Naive B cell (primary cell): ENCODE data around the gene CDK11B. TPM values are rescaled to one million over a fixed set of nuclear protein-coding genes. Genes with fewer than 3 reads are reported as not detected.
"Not testable (repeated sequence)": the region's sequence is repeated elsewhere in the genome, so short reads cannot be mapped to it uniquely, and the experiment has no call there.

Source experiments
- ATAC-seq, 2 donors: fragments of 150-1000 bp; cut with Tn5 transposase; 2 replicates each; pipeline ENCODE4 v1.10.0; 2021; ENCODE audit warnings: low read depth in 2 of 2, mild to moderate bottlenecking in 2 of 2, moderate library complexity in 2 of 2
- DNase-seq: peaks from one replicate; pipeline ENCODE4 v3.0.0; 2022
- H3K27ac Mint-ChIP-seq, 6 donors: one replicate each; pipeline ENCODE4 v1.8.0; 2020 to 2022; ENCODE audit warnings: mild to moderate bottlenecking in 6 of 6, mixed read lengths in 6 of 6, moderate library complexity in 5 of 6, inconsistent platforms in 2 of 6
- H3K27me3 Mint-ChIP-seq, 3 donors: one replicate each; pipeline ENCODE4 v1.8.0; 2021 to 2022; ENCODE audit warnings: mixed read lengths in 3 of 3, mild to moderate bottlenecking in 1 of 3
- H3K36me3 Mint-ChIP-seq, 2 donors: one replicate each; pipeline ENCODE4 v1.8.0; 2020 to 2022; ENCODE audit warnings: mixed read lengths in 2 of 2, inconsistent platforms in 1 of 2, mild to moderate bottlenecking in 1 of 2
- H3K4me1 Mint-ChIP-seq, 3 donors: one replicate each; pipeline ENCODE4 v1.8.0; 2020 to 2022; ENCODE audit warnings: mixed read lengths in 3 of 3, inconsistent platforms in 1 of 3, mild to moderate bottlenecking in 1 of 3, moderate library complexity in 1 of 3
- H3K4me3 Mint-ChIP-seq, 8 donors: one replicate each; pipeline ENCODE4 v1.8.0; 2020 to 2022; ENCODE audit warnings: mild to moderate bottlenecking in 8 of 8, mixed read lengths in 8 of 8, moderate library complexity in 8 of 8, inconsistent platforms in 2 of 8
- H3K9me3 Mint-ChIP-seq, 7 donors: one replicate each; pipeline ENCODE4 v1.8.0; 2020 to 2022; ENCODE audit warnings: mixed read lengths in 7 of 7, mild to moderate bottlenecking in 5 of 7, inconsistent platforms in 2 of 7, moderate library complexity in 1 of 7
- polyA plus RNA-seq, 6 donors: library from polyadenylated mRNA; unstranded; fragments of 300-500 nt; fragmentation: Illumina TruSeq; gene quantifications; one replicate each; pipeline ENCODE4 v1.2.3, GENCODE V29; 2021; ENCODE audit warnings: low read depth in 6 of 6

Gene CDK11B
- polyA plus RNA-seq, 6 donors from 2014 or later, result 2.2 to 17.5 (median 8.4) TPM

DNA sequence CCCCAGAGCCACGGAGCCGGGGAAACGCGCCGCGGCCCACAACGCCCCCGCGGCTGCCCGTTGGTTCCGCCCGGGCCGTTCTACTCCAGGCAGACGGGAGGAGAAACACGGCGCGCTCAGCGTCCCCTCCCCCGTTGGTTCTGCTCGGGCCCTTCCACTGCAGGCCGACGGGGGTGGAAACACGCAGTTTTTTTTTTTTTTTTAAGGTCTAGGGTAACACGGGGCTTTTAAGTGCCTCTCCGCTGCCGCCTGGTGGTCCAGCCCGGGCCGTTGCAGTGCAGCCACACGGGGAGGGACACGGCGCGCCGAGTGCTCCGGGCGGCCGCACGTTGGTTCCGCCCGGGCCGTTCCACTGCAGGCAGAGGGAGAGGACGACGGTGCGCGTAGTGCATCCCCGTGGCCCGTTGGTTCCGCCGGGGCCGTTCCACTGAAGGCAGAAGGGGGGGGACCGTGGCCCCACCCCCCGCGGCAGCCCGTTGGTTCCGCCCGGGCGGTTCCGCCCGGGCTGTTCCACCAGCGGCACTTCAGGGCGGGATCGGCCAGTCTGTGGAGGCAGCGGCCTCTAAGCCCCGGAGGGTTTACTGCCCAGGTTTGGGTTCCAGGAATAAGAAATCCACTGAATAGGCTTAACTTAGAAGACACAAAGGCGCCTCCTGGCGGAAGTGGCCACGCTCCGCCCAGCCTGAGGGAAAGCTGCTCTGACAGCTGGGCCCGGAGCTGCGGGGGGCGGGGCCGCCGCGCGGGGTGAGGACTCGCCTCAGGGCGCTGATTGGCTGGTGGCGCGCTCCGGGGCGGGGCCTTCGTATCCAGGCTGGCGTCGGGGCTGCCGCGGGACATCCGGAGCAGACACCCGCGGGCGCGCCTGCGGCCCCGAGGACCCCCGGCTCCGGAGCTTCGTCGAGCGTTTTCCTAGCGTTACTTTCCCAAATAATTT lies 34.2 kb upstream of the CDK11B start, which contains the start of gene SLC35E2B:
Gene SLC35E2B (minus strand): TSS at position 82 of the 934 bp plus-strand sequence. CDS start 16,096 bp downstream, outside the sequence.
- H3K27me3 Mint-ChIP-seq, H3K36me3 Mint-ChIP-seq, H3K9me3 Mint-ChIP-seq: not testable (repeated sequence)
- Mint-ChIP-seq H3K27ac (peak within 1 kb of the TSS in 5 of 6 donors; percentile 90 to 98 (median 96)), H3K4me1 (peaks cover 2 to 21% (median 5%) of the 10 kb centered on the region in 3 donors), H3K4me3 (peak within 1 kb of the TSS; percentile 71 to 90 (median 84))
- peak; percentile 98 for DNase-seq
- peak; percentile 74 to 75 for ATAC-seq

DNA sequence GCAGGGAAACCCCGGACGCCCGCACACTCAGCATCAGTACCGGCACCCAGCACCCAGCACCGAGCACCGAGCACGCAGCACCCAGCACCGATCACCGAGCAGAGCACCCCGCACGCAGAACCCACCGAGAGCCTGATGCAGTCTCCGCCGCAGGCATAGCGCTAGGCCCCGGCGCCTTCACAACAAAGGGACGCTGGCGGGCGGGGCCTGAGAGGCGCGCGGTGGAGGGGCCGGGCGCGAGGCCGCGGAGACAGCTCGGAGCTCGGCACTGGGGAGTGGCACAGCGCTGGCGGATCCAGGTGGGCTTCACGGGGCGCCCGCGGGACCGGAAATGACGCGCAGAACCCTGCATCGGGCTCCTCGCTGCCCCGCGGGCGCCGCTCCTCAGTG lies 33.5 kb upstream of the CDK11B start:
- not testable (repeated sequence) for ATAC-seq, H3K9me3 Mint-ChIP-seq, H3K27me3 Mint-ChIP-seq, DNase-seq, H3K36me3 Mint-ChIP-seq
- Mint-ChIP-seq H3K4me3 (peak overlapping the region; percentile 59 to 90 (median 82)), H3K4me1 (peaks cover 6 to 23% (median 8%) of the 10 kb centered on the region in 3 donors), H3K27ac (peak overlapping the region in 4 of 6 donors; percentile 37 to 97 (median 94))

- not testable (repeated sequence) for ATAC-seq, H3K36me3 Mint-ChIP-seq, H3K27ac Mint-ChIP-seq, DNase-seq, H3K27me3 Mint-ChIP-seq, H3K9me3 Mint-ChIP-seq, H3K4me3 Mint-ChIP-seq
- peaks cover 4 to 23% (median 6%) of the 10 kb centered on the region in 3 donors for H3K4me1 Mint-ChIP-seq
Observed at GRCh38 chr1:1691443-1691842, 32.6 kb upstream of the CDK11B start.

DNA sequence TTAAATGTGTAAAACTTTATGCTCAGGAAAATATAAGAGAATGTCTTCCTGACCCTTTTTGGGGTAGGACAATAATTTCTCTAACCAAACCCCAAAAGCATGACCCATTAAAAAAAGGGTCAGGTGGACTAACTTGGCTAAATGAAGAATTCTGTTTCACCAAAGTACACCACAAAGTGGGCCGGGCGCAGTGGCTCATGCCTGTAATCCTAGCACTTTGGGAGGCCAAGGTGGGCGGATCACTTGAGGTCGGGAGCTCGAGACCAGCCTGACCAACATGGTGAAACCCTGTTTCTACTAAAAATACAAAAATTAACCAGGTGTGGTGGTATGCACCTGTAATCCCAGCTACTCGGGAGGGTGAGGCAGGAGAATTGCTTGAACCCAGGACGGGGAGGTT lies 30.7 kb upstream of the CDK11B start:
- peak overlapping the region in 2 of 8 donors; percentile 40 to 68 for H3K4me3 Mint-ChIP-seq
- not testable (repeated sequence) for DNase-seq, ATAC-seq, H3K36me3 Mint-ChIP-seq, H3K27me3 Mint-ChIP-seq, H3K9me3 Mint-ChIP-seq
- H3K4me1 Mint-ChIP-seq, result peaks cover 9 to 29% (median 12%) of the 10 kb centered on the region in 3 donors
- peak overlapping the region in 2 of 6 donors; percentile 41 to 60 for H3K27ac Mint-ChIP-seq

- H3K4me3 Mint-ChIP-seq, result peak overlapping the region in 3 of 8 donors; percentile 30 to 70 (median 50)
- H3K36me3 Mint-ChIP-seq, result no peaks in the 10 kb centered on the region
- no peaks in the 10 kb centered on the region for H3K27me3 Mint-ChIP-seq
- H3K27ac Mint-ChIP-seq, result peak overlapping the region in 3 of 6 donors; percentile 11 to 88 (median 47)
- H3K4me1 Mint-ChIP-seq, result peaks cover 12 to 38% (median 25%) of the 10 kb centered on the region in 3 donors
- DNase-seq (no peak), ATAC-seq (no peak)
- no peaks in the 10 kb centered on the region for H3K9me3 Mint-ChIP-seq
Observed at GRCh38 chr1:1687846-1688245, 29.0 kb upstream of the CDK11B start.

GRCh38 chr1:1684031-1684681 lies 25.4 kb upstream of the CDK11B start:
- Mint-ChIP-seq H3K27ac (peak overlapping the region in 2 of 6 donors; percentile 23 to 89), H3K36me3 (no peaks in the 10 kb centered on the region), H3K27me3 (no peaks in the 10 kb centered on the region), H3K9me3 (no peaks in the 10 kb centered on the region), H3K4me3 (peak overlapping the region in 1 of 8 donors; percentile 24), H3K4me1 (peaks cover 19 to 44% (median 34%) of the 10 kb centered on the region in 3 donors)
- DNase-seq (no peak), ATAC-seq (no peak)

DNA sequence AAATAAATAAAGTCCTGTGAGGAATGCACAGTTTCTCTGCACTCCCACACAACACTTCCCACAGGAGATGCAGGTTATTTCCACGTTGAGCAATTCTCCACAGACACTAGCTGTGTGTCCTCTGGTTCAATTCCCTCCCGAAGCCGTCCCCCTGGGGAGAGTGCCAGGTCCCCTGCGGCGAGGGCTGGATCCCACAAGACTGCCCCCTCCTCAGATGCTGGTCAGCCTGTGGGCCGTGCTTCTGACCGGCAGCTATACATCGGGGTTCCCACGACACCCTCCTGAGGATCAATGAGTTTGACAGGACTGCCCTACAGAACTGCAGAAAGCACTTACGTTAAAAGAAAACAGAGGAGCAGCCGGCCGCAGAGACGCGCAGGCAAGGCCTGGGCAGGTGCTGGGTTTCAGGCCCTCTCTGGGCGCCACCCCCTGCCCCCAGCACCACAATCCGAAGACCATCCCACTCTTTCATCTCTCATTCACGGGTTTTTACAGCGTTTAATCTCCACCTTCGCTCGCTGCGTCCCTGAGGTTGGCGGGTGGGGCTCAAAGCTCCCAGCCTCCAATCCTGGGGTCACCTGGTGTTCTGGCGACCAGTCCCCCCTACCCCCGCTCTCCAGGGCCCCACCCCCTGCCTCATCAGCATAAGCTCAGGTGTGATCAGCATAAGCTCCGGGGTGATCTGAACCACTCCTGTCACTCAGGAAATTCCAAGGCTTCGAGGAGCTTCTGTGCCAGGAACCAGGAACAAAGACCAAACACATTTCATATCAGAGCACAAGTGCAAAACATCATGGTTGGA lies 24.5 kb upstream of the CDK11B start:
- ATAC-seq, result no peak

GRCh38 chr1:1680912-1681273 lies 22.1 kb upstream of the CDK11B start:
- Mint-ChIP-seq H3K4me3 (no peak overlapping the region), H3K27me3 (no peaks in the 10 kb centered on the region), H3K36me3 (no peaks in the 10 kb centered on the region), H3K4me1 (peaks cover 31 to 52% (median 48%) of the 10 kb centered on the region in 3 donors), H3K9me3 (no peaks in the 10 kb centered on the region), H3K27ac (peak overlapping the region in 2 of 6 donors; percentile 45 to 59)
- ATAC-seq (no peak), DNase-seq (no peak)

More for the DNA sequence above, 24.5 kb upstream of the CDK11B start:
- Mint-ChIP-seq H3K9me3 (no peaks in the 10 kb centered on the region), H3K4me1 (peaks cover 27 to 45% (median 43%) of the 10 kb centered on the region in 3 donors), H3K27ac (peak overlapping the region in 4 of 6 donors; percentile 23 to 70 (median 40)), H3K27me3 (no peaks in the 10 kb centered on the region), H3K36me3 (no peaks in the 10 kb centered on the region), H3K4me3 (peak overlapping the region in 1 of 8 donors; percentile 4)
- no peak for DNase-seq

- no peaks in the 10 kb centered on the region for H3K9me3 Mint-ChIP-seq
- H3K27ac Mint-ChIP-seq, result peak overlapping the region in 2 of 6 donors; percentile 59 to 99
- no peak overlapping the region for H3K4me3 Mint-ChIP-seq
- H3K4me1 Mint-ChIP-seq, result peaks cover 27 to 49% (median 44%) of the 10 kb centered on the region in 3 donors
- no peak for ATAC-seq
- no peaks in the 10 kb centered on the region for H3K36me3 Mint-ChIP-seq
- no peaks in the 10 kb centered on the region for H3K27me3 Mint-ChIP-seq
- DNase-seq, result no peak
Observed at GRCh38 chr1:1680031-1680911, 21.5 kb upstream of the CDK11B start.

GRCh38 chr1:1678581-1679380 lies 20.0 kb upstream of the CDK11B start:
- H3K36me3 Mint-ChIP-seq, result no peaks in the 10 kb centered on the region

GRCh38 chr1:1677718-1678580 lies 19.1 kb upstream of the CDK11B start:
- H3K27ac Mint-ChIP-seq, result peak overlapping the region; percentile 79 to 99 (median 98)
- no peaks in the 10 kb centered on the region for H3K9me3 Mint-ChIP-seq
- DNase-seq (peak; percentile 81), ATAC-seq (peak; percentile 85 to 88)
- H3K36me3 Mint-ChIP-seq, result no peaks in the 10 kb centered on the region
- H3K4me1 Mint-ChIP-seq, result peaks cover 23 to 38% (median 29%) of the 10 kb centered on the region in 3 donors
- H3K4me3 Mint-ChIP-seq, result peak overlapping the region; percentile 77 to 96 (median 90)
- H3K27me3 Mint-ChIP-seq, result no peaks in the 10 kb centered on the region

More at GRCh38 chr1:1678581-1679380, 20.0 kb upstream of the CDK11B start:
- Mint-ChIP-seq H3K27me3 (no peaks in the 10 kb centered on the region), H3K27ac (peak overlapping the region; percentile 59 to 99 (median 98)), H3K4me1 (peaks cover 26 to 42% (median 37%) of the 10 kb centered on the region in 3 donors), H3K4me3 (peak overlapping the region; percentile 71 to 96 (median 88)), H3K9me3 (no peaks in the 10 kb centered on the region)
- ATAC-seq (peak; percentile 20 to 29), DNase-seq (no peak)
